PC-9 (cell line): ENCODE data around the gene ITGA2. TPM values are rescaled to one million over a fixed set of nuclear protein-coding genes. Genes with fewer than 3 reads are reported as not detected.

Source experiments
- BruUV-seq: library from RNA; stranded (reverse); fragments of 400-500 nt; replicated peaks from 2 replicates; lab custom pipeline; 2021; lab: Mats Ljungman, UMichigan
- CTCF ChIA-PET: fragments of 300-600 bp; sonication (Branson Sonifier 250); formaldehyde crosslinking; loops from one replicate; lab custom pipeline; 2022; ENCODE audit warnings: antibody characterized with exemption; lab: Charles Lee
- POLR2A ChIA-PET: fragments of 300-600 bp; sonication (Branson Sonifier 250); formaldehyde crosslinking; loops from one replicate; lab custom pipeline; 2022; ENCODE audit warnings: antibody characterized with exemption; ENCODE audit not compliant: unreplicated experiment; lab: Charles Lee
- DNase-seq, 2 experiments: peaks; one replicate each; pipeline versions ENCODE4 v3.0.0 to v3.0.0-alpha.2; 2015 to 2022; ENCODE audit warnings: mixed read lengths in 1 of 2
- H2AFZ ChIP-seq: fragments of 200-600 bp; sonication (generic); 2 replicates; pipeline ENCODE4 v1.8.1; 2017; ENCODE audit warnings: antibody characterized with exemption
- H3F3A ChIP-seq: fragments of 200-600 bp; sonication (generic); 2 replicates; pipeline ENCODE4 v1.8.1; 2017; ENCODE audit warnings: antibody characterized with exemption, mild to moderate bottlenecking, low read depth; ENCODE audit not compliant: insufficient read depth
- H3K27ac ChIP-seq: fragments of 200-600 bp; sonication (generic); 2 replicates; pipeline ENCODE4 v1.6.1; 2016; ENCODE audit warnings: mixed run types
- H3K27me3 ChIP-seq: fragments of 200-600 bp; sonication (generic); 2 replicates; pipeline ENCODE4 v1.6.1; 2016; ENCODE audit warnings: low read depth, mixed run types; ENCODE audit not compliant: insufficient read depth
- H3K36me3 ChIP-seq: fragments of 200-600 bp; sonication (generic); 2 replicates; pipeline ENCODE4 v1.6.1; 2016; ENCODE audit warnings: low read depth, mixed run types
- H3K4me1 ChIP-seq: fragments of 200-600 bp; sonication (generic); replicated peaks from 2 replicates; pipeline ENCODE4 v1.6.1; 2016; ENCODE audit warnings: mixed run types; ENCODE audit not compliant: insufficient read depth
- H3K4me2 ChIP-seq: fragments of 200-600 bp; sonication (generic); 2 replicates; pipeline ENCODE4 v1.6.1; 2017; ENCODE audit warnings: mixed run types
- H3K4me3 ChIP-seq: fragments of 200-600 bp; sonication (generic); 2 replicates; pipeline ENCODE4 v1.6.1; 2016; ENCODE audit warnings: mixed run types
- H3K79me2 ChIP-seq: fragments of 200-600 bp; sonication (generic); 2 replicates; pipeline ENCODE4 v1.6.1; 2017; ENCODE audit warnings: low read depth, mixed run types
- H3K9me2 ChIP-seq: fragments of 200-600 bp; sonication (generic); 2 replicates; pipeline ENCODE4 v1.8.1; 2017; ENCODE audit warnings: mild to moderate bottlenecking; ENCODE audit not compliant: insufficient read depth
- H3K9me3 ChIP-seq: fragments of 200-600 bp; sonication (generic); 2 replicates; pipeline ENCODE4 v1.8.1; 2016; ENCODE audit warnings: low read depth; ENCODE audit not compliant: insufficient read depth
- H4K20me1 ChIP-seq: fragments of 200-600 bp; sonication (generic); 2 replicates; pipeline ENCODE4 v1.8.1; 2017; ENCODE audit not compliant: insufficient read depth
- CTCF ChIP-seq: fragments of 200-600 bp; sonication (generic); conservative IDR thresholded peaks from 2 replicates; pipeline ENCODE4 v1.6.1; 2017; ENCODE audit warnings: mixed run types, antibody characterized with exemption, mild to moderate bottlenecking, moderate library complexity
- EZH2 ChIP-seq: fragments of 200-600 bp; sonication (generic); IDR thresholded peaks from 2 replicates; pipeline ENCODE4 v1.8.0; 2017; ENCODE audit warnings: antibody characterized with exemption, low read depth
- intact Hi-C: fragments of 100-400 bp; cut with micrococcal nuclease; formaldehyde crosslinking; loops from one replicate; pipeline ENCODE4 v1.10.0; 2022; ENCODE audit not compliant: unreplicated experiment
- total RNA-seq: library from RNA; stranded (reverse); gene quantifications from 2 replicates; pipeline ENCODE4 v1.2.3, GENCODE V29; 2021

Gene ITGA2
- total RNA-seq, 1 experiment from 2014 or later: 35.8 TPM

GRCh38 chr5:53127107-53127506 lies 138.0 kb downstream of the ITGA2 start:
- POLR2A ChIA-PET: no interaction called here
- CTCF ChIA-PET: no interaction called here
- intact Hi-C loops: no loop called here

GRCh38 chr5:53128481-53128880 lies 139.3 kb downstream of the ITGA2 start:
- no peaks in the 10 kb centered on the region for H3K4me1 ChIP-seq
- no peaks in the 10 kb centered on the region for H4K20me1 ChIP-seq
- H3K4me2 ChIP-seq: no peak overlapping the region
- H3K79me2 ChIP-seq: no peaks in the 10 kb centered on the region
- CTCF ChIA-PET: no interaction called here
- POLR2A ChIA-PET: no interaction called here
- TF ChIP-seq EZH2 (no peak), CTCF (no peak)
- H3K9me3 ChIP-seq: no peaks in the 10 kb centered on the region
- intact Hi-C loops: no loop called here
- no peak overlapping the region for H2AFZ ChIP-seq
- no peaks in the 10 kb centered on the region for H3K36me3 ChIP-seq
- no peak overlapping the region for H3K27ac ChIP-seq
- no peak overlapping the region for H3K4me3 ChIP-seq
- BruUV-seq: no TSS peak
- H3F3A ChIP-seq: no peaks in the 10 kb centered on the region
- no peaks in the 10 kb centered on the region for H3K9me2 ChIP-seq
- DNase-seq: no peak
- H3K27me3 ChIP-seq: no peaks in the 10 kb centered on the region

More at GRCh38 chr5:53127107-53127506, 138.0 kb downstream of the ITGA2 start:
- no peak for TF ChIP-seq CTCF
- no peak for TF ChIP-seq EZH2
- Histone ChIP-seq H3K4me3 (no peak overlapping the region), H3K4me1 (no peaks in the 10 kb centered on the region), H3F3A (no peaks in the 10 kb centered on the region), H3K79me2 (no peaks in the 10 kb centered on the region), H2AFZ (no peak overlapping the region), H3K9me3 (no peaks in the 10 kb centered on the region), H3K4me2 (no peak overlapping the region), H4K20me1 (no peaks in the 10 kb centered on the region), H3K27ac (no peak overlapping the region), H3K9me2 (no peaks in the 10 kb centered on the region), H3K36me3 (no peaks in the 10 kb centered on the region), H3K27me3 (no peaks in the 10 kb centered on the region)
- no TSS peak for BruUV-seq
- DNase-seq: no peak

- Histone ChIP-seq H3K4me1 (no peaks in the 10 kb centered on the region), H3K27ac (no peak overlapping the region), H4K20me1 (no peaks in the 10 kb centered on the region), H3K36me3 (no peaks in the 10 kb centered on the region), H3K79me2 (no peaks in the 10 kb centered on the region), H2AFZ (no peak overlapping the region), H3K9me3 (no peaks in the 10 kb centered on the region), H3F3A (no peaks in the 10 kb centered on the region), H3K4me3 (no peak overlapping the region), H3K27me3 (no peaks in the 10 kb centered on the region), H3K9me2 (no peaks in the 10 kb centered on the region), H3K4me2 (no peak overlapping the region)
- no peak for TF ChIP-seq EZH2
- no peak for TF ChIP-seq CTCF
- intact Hi-C loops: no loop called here
- ChIA-PET POLR2A (no interaction called here), CTCF (no interaction called here)
- BruUV-seq: no TSS peak
- DNase-seq: no peak
Observed at GRCh38 chr5:53130266-53130665, 141.1 kb downstream of the ITGA2 start.
